ENCODE results near the gene TMEM178B. TPM values are rescaled to one million over a fixed set of nuclear protein-coding genes. Genes with fewer than 3 reads are reported as not detected.

Gene TMEM178B
- polyA plus RNA-seq, 1 of the 3 experiments (the other 2 are of a cell fraction) = 0.20 TPM

DNA sequence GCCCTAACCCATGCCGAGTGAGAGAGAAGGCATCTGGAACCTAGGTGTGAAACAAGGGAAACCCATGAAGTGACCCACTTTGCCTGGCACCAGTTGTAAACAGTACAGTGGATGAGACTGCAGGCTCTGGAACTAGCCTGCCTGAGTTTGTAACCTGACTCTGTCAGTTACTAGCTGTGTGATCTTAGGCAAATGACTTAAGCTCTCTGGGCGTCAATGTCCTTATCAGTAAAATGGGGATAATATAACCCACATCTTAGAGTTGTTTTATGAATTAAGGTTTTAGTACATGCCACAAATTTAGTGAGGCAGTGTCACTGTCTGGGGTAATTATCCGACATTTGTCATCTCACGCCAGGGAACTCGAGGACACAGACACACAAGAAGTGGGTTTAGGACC lies 394.5 kb downstream of the TMEM178B start:
- ChIA-PET POLR2A (no interaction called here), CTCF (interaction anchor here (1.3 kb wide), 1 partner anchor 65 kb away, joined by 3 read pairs; no protein-coding TSS in a partner anchor)
- H3K9me3 ChIP-seq = no peaks in the 10 kb centered on the region; the same call in 1 of the 2 replicates
- no peak overlapping the region for H3K27ac ChIP-seq (ENCODE audit: low read depth in 2 of 2, low read length in 1 of 2)
- no peaks in the 10 kb centered on the region for H3F3A ChIP-seq (replicated peaks; ENCODE audit: insufficient read depth)
- no peak for TF ChIP-seq YY1 (IDR thresholded peaks at IDR 0.05; ENCODE audit: low read depth)
- TF ChIP-seq, protein P1, sequence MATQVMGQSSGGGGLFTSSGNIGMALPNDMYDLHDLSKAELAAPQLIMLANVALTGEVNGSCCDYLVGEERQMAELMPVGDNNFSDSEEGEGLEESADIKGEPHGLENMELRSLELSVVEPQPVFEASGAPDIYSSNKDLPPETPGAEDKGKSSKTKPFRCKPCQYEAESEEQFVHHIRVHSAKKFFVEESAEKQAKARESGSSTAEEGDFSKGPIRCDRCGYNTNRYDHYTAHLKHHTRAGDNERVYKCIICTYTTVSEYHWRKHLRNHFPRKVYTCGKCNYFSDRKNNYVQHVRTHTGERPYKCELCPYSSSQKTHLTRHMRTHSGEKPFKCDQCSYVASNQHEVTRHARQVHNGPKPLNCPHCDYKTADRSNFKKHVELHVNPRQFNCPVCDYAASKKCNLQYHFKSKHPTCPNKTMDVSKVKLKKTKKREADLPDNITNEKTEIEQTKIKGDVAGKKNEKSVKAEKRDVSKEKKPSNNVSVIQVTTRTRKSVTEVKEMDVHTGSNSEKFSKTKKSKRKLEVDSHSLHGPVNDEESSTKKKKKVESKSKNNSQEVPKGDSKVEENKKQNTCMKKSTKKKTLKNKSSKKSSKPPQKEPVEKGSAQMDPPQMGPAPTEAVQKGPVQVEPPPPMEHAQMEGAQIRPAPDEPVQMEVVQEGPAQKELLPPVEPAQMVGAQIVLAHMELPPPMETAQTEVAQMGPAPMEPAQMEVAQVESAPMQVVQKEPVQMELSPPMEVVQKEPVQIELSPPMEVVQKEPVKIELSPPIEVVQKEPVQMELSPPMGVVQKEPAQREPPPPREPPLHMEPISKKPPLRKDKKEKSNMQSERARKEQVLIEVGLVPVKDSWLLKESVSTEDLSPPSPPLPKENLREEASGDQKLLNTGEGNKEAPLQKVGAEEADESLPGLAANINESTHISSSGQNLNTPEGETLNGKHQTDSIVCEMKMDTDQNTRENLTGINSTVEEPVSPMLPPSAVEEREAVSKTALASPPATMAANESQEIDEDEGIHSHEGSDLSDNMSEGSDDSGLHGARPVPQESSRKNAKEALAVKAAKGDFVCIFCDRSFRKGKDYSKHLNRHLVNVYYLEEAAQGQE (IDR thresholded peaks at IDR 0.05; ENCODE audit: low read depth, low read length) = no peak
- TF ChIP-seq FOSL2 (IDR thresholded peaks at IDR 0.05; ENCODE audit: borderline replicate concordance, low read depth) = no peak
- TF ChIP-seq, protein P2, sequence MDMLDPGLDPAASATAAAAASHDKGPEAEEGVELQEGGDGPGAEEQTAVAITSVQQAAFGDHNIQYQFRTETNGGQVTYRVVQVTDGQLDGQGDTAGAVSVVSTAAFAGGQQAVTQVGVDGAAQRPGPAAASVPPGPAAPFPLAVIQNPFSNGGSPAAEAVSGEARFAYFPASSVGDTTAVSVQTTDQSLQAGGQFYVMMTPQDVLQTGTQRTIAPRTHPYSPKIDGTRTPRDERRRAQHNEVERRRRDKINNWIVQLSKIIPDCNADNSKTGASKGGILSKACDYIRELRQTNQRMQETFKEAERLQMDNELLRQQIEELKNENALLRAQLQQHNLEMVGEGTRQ (IDR thresholded peaks at IDR 0.05; ENCODE audit: borderline replicate concordance, low read depth, low read length) = no peak
- no peak for TF ChIP-seq RCOR1 (IDR thresholded peaks at IDR 0.05; ENCODE audit: low read length)
- no peak for TF ChIP-seq FOXM1 (IDR thresholded peaks at IDR 0.05; ENCODE audit: low read depth)
- TF ChIP-seq MXI1 (IDR thresholded peaks at IDR 0.05; ENCODE audit: low read depth, low read length) = no peak
- no peak for TF ChIP-seq TCF12 (IDR thresholded peaks at IDR 0.05)
- TF ChIP-seq GABPA (IDR thresholded peaks at IDR 0.05; ENCODE audit: low read depth) = no peak
- no peak for TF ChIP-seq POLR2AphosphoS5 (IDR thresholded peaks at IDR 0.05; ENCODE audit: low read depth, low read length)
- no peak for TF ChIP-seq NFIC (IDR thresholded peaks at IDR 0.05; ENCODE audit: borderline replicate concordance)
- TF ChIP-seq TAF1 (IDR thresholded peaks at IDR 0.05; ENCODE audit: borderline replicate concordance, low read depth, low read length) = no peak
- no peak for TF ChIP-seq JUND (IDR thresholded peaks at IDR 0.05)
- TF ChIP-seq RXRA (IDR thresholded peaks at IDR 0.05; ENCODE audit: borderline replicate concordance, low read depth) = no peak
- no peak for TF ChIP-seq RAD21 (IDR thresholded peaks at IDR 0.05; ENCODE audit: low read length)
- TF ChIP-seq, protein P3, sequence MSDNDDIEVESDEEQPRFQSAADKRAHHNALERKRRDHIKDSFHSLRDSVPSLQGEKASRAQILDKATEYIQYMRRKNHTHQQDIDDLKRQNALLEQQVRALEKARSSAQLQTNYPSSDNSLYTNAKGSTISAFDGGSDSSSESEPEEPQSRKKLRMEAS (IDR thresholded peaks at IDR 0.05; ENCODE audit: low read depth) = no peak
- H3K4me2 ChIP-seq = no peak overlapping the region
- H3K4me1 ChIP-seq (ENCODE audit: control insufficient read depth in 1 of 2, insufficient read depth in 2 of 2, low read depth in 1 of 2, low read length in 1 of 2) = no peaks in the 10 kb centered on the region; a peak in 1 of 4 replicates
- H3K79me2 ChIP-seq (ENCODE audit: insufficient read depth) = no peaks in the 10 kb centered on the region
- H2AFZ ChIP-seq (ENCODE audit: low read depth) = no peak overlapping the region
- no peak overlapping the region for H3K4me3 ChIP-seq (ENCODE audit: low read depth in 2 of 2, low read length in 1 of 2)
- H3K9ac ChIP-seq = no peak overlapping the region
- H3K27me3 ChIP-seq (ENCODE audit: insufficient read depth) = no peaks in the 10 kb centered on the region
- H3K9me2 ChIP-seq = no peaks in the 10 kb centered on the region
- WGBS (ENCODE audit: low lambda C conversion rate) = 44% methylated on average over 5 of the region's 5 CpGs
- DNase-seq = no peak
- no peaks in the 10 kb centered on the region for H3K36me3 ChIP-seq (replicated peaks in 1 of 2; ENCODE audit: control insufficient read depth in 1 of 2, insufficient read depth in 2 of 2, low read length in 1 of 2)
- no peaks in the 10 kb centered on the region for H4K20me1 ChIP-seq (ENCODE audit: insufficient read depth)

Measured in SK-N-SH (cell line).